HepG2 (cell line): ENCODE data around the gene BBIP1. TPM values are rescaled to one million over a fixed set of nuclear protein-coding genes. Genes with fewer than 3 reads are reported as not detected.

Source experiments
- ARID4A ChIP-seq: sonication (generic); formaldehyde crosslinking; IDR thresholded peaks from 2 replicates; pipeline ENCODE4 v1.5.0; 2020; ENCODE audit warnings: mild to moderate bottlenecking, missing genetic modification reagents, borderline replicate concordance
- ARID5B ChIP-seq: IDR thresholded peaks from 2 replicates; pipeline ENCODE4 v1.4.0; 2020; ENCODE audit warnings: mild to moderate bottlenecking, missing genetic modification reagents
- FOXA1 ChIP-seq, 2 experiments: fragments of 450-650 bp in 1 of 2; sonication (generic) in 1 of 2; formaldehyde crosslinking in 1 of 2; IDR thresholded peaks; 2 replicates each; pipeline versions ENCODE4 v1.4.0 to v1.6.1; 2016 to 2020; ENCODE audit warnings: missing genetic modification reagents in 1 of 2
- HHEX ChIP-seq: IDR thresholded peaks from 2 replicates; pipeline ENCODE4 v1.6.1; 2016; ENCODE audit warnings: control low read depth
- MXI1 ChIP-seq: IDR thresholded peaks from 3 replicates; pipeline ENCODE4 v1.6.1; 2012; ENCODE audit warnings: low read depth, low read length, inconsistent platforms, borderline replicate concordance
- RXRB ChIP-seq: IDR thresholded peaks from 2 replicates; pipeline ENCODE4 v1.6.1; 2016; ENCODE audit warnings: borderline replicate concordance, missing genetic modification reagents, missing compliant biosample characterization
- SIX1 ChIP-seq: sonication (generic); formaldehyde crosslinking; IDR thresholded peaks from 2 replicates; pipeline ENCODE4 v1.4.0; 2020; ENCODE audit warnings: missing genetic modification reagents, borderline replicate concordance
- SMAD3 ChIP-seq: sonication (generic); formaldehyde crosslinking; IDR thresholded peaks from 2 replicates; pipeline ENCODE4 v1.4.0; 2020; ENCODE audit warnings: missing genetic modification reagents
- TBP ChIP-seq: sonication (generic); formaldehyde crosslinking; IDR thresholded peaks from 2 replicates; pipeline ENCODE4 v1.5.0; 2020; ENCODE audit warnings: missing genetic modification reagents
- ZNF337 ChIP-seq: sonication (generic); formaldehyde crosslinking; IDR thresholded peaks from 2 replicates; pipeline ENCODE4 v1.5.1; 2020; ENCODE audit warnings: missing genetic modification reagents, low read depth, mild to moderate bottlenecking, borderline replicate concordance
- ZNF609 ChIP-seq: sonication (generic); formaldehyde crosslinking; IDR thresholded peaks from 2 replicates; pipeline ENCODE4 v1.4.0; 2020; ENCODE audit warnings: mild to moderate bottlenecking, missing genetic modification reagents, borderline replicate concordance
- ZNF800 ChIP-seq: sonication (generic); formaldehyde crosslinking; IDR thresholded peaks from 2 replicates; pipeline ENCODE4 v1.4.0; 2020; ENCODE audit warnings: missing genetic modification reagents
- polyA plus RNA-seq, 8 experiments: library from polyadenylated mRNA; depleted of rRNA in 3 of 8; stranded (reverse) in 7 of 8; unstranded in 1 of 8; fragments of >200 nt; fragmentation: Illumina TruSeq in 4 of 8; extraction: Trizol in 4 of 8; gene quantifications; 2 replicates each; pipeline versions ENCODE4 v1.2.1 to v1.2.3, GENCODE V29; 2011 to 2016; ENCODE audit warnings: low read depth in 4 of 8, missing spikeins in 1 of 8, mixed read lengths in 1 of 8; ENCODE audit not compliant: insufficient read depth in 1 of 8
- total RNA-seq, 5 experiments: library from RNA; depleted of rRNA; stranded (reverse); fragments of >200 nt; fragmentation: Illumina TruSeq; extraction: Trizol; gene quantifications; 2 replicates each; pipeline ENCODE4 v1.2.3, GENCODE V29; 2016; ENCODE audit warnings: low read depth in 1 of 5

The BBIP1 gene
- total and polyA plus RNA-seq, 2 of the 13 experiments (the other 11 are each of a cell fraction or from before 2014, with no cell fraction given) = 18.3 to 24.1 TPM

- no peak; the same call in 1 of the 2 replicates for TF ChIP-seq ZNF609 (CRISPR knock-in tag)
- TF ChIP-seq ZNF337 (CRISPR knock-in tag) = no peak
- TF ChIP-seq HHEX (CRISPR knock-in tag) = peak; percentile 62; the same call in 1 of the 2 replicates
- no peak for TF ChIP-seq FOXA1 (IDR thresholded peaks at IDR 0.05)
- peak; percentile 89 for TF ChIP-seq FOXA1 (CRISPR knock-in tag; IDR thresholded peaks at IDR 0.05)
- TF ChIP-seq ARID5B (CRISPR knock-in tag) = peak; percentile 91
- peak; percentile 26; the same call in 1 of the 2 replicates for TF ChIP-seq SMAD3 (CRISPR knock-in tag)
- TF ChIP-seq SIX1 = no peak
- TF ChIP-seq ARID4A = peak; percentile 59; the same call in 1 of the 2 replicates
- TF ChIP-seq ZNF800 (CRISPR knock-in tag) = no peak
- no peak for TF ChIP-seq TBP (CRISPR knock-in tag)
- TF ChIP-seq RXRB = peak; percentile 58; the same call in 1 of the 2 replicates
- TF ChIP-seq MXI1 = 0 out of 3 replicates have a peak, but pooled peaks have one; percentile 15
Observed at GRCh38 chr10:110857265-110858171, 61.5 kb downstream of the BBIP1 start (continued).
